Fibroblast of skin of scalp (primary cell): ENCODE measurements around the gene PHF13. TPM values are rescaled to one million over a fixed set of nuclear protein-coding genes. Genes with fewer than 3 reads are reported as not detected.
A peak's percentile ranks its signal among the peaks of the same experiment; 100 is the strongest.

Source experiments
- DNase-seq: peaks from one replicate; pipeline ENCODE4 v3.0.0-alpha.2; 2013
- polyA plus RNA-seq, 2 experiments: library from polyadenylated mRNA; unstranded; fragments of 120-200 nt; gene quantifications; one replicate each; pipeline ENCODE4 v1.2.1, GENCODE V29; 2013; ENCODE audit not compliant: insufficient read length in 2 of 2

The PHF13 gene
- polyA plus RNA-seq (2013, experiment 1 of 2; ENCODE audit: insufficient read length) = 20.7 TPM
- 21.8 TPM for polyA plus RNA-seq (2013, experiment 2 of 2; ENCODE audit: insufficient read length)

GRCh38 chr1:6613361-6614018, at the start of gene PHF13:
Gene PHF13, plus strand, starts transcription at chr1:6613731. Its CDS starts 336 bp downstream, at chr1:6614067.
- peak; percentile 100 for DNase-seq

DNA sequence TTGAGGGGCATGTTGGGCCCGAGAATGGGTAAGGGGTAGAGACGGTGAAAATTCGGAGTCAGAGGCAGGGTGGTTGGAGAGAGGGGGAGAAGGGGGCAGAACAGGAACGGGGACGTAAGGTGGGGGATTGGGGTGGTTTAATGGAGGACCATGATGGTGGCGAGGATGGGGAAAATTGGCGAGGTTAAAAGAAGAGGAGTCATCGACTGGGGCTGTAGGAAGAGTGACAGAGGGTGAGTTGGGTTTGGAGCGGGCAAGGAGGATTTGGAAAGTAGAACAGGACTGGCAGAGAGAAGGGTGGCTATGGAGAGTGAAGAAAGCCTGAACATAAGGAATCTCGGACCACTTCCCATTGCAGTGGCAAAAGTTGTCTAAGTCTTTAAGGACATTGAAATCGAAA, 44.5 kb upstream of the PHF13 start:
- DNase-seq = no peak

- DNase-seq = no peak
These were observed 43.4 kb upstream of the PHF13 start for GRCh38 chr1:6570100-6570499.

DNA sequence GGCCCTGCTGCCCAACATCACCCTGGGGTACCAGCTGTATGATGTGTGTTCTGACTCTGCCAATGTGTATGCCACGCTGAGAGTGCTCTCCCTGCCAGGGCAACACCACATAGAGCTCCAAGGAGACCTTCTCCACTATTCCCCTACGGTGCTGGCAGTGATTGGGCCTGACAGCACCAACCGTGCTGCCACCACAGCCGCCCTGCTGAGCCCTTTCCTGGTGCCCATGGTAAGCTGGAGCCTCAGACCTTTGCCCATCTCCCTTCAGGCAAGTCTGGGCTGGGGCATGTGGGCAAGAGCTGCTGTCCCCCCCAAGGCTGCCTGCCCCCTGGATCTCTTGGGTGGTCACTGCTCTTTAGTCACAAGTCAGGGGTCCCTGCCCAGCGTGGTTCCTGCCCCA, 42.5 kb upstream of the PHF13 start:
- no peak for DNase-seq

GRCh38 chr1:6572653-6573383, 40.7 kb upstream of the PHF13 start:
- DNase-seq = no peak

DNA sequence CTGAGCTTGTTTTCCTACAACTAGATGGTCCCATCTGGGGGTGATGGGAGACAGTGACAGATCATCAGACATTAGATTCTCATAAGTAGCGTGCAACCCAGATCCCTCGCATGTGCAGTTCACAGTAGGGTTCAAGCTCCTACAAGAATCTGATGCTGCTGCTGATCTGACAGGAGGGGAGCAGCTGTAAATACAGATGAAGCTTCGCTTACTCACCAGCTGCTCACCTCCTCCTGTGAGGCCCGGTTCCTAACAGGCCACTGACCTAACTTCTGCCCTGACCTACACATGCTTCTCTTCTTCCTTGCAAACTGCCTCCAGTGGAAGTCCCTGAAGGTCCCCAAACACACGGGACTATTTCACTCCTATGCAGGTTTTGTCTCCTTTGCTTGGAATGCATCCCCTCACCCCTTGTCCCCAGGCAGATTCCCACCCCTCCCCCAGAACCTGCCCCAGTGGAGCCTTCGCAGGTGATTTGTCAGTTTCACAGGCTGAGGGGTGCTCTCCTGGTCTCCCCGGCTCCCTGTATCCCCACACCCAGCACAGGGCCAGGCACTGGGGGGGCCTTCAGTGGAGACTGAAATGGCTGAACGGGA, 39.4 kb upstream of the PHF13 start:
- no peak for DNase-seq

GRCh38 chr1:6574818-6575217, 38.7 kb upstream of the PHF13 start:
- no peak for DNase-seq

DNA sequence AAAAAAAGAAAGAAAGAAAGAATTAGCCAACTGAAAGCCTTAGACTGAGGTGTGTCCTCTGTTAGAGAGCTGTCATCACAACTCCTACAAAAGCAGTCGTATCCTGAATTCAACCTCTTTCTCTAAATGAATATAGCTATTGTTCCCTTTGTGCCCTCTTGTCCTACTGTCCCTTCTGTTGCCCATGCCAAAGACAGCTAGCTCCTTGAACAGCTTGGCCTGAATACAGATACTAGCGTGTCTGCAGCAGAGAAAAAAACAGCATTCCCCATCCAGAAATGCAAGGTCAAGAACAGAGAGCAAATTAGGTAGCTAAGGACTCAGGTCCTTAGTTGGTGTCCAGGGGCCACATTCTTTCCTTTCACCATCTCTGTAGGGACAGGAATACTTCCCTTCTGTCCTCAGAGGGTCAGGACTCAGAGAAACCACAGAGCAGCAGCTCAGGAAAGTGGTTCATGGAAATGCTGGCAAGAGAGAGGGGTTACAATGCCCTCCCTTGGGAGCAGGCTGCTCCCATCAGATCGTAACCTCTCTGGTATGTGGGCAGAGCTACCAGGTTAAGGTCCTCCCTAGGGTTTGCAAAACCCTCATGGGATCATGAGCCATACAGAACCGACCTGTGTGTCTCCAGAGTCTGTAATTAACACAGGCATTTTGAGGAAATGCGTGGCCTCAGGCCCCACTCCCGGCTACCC, 35.6 kb upstream of the PHF13 start:
- peak; percentile 21 for DNase-seq

GRCh38 chr1:6578624-6579373, 34.7 kb upstream of the PHF13 start:
- DNase-seq = no peak

GRCh38 chr1:6579374-6580118, 34.0 kb upstream of the PHF13 start, which contains the start of gene ZBTB48:
Gene ZBTB48, plus strand, starts transcription at chr1:6579994. Its CDS starts 616 bp downstream, at chr1:6580610.
- DNase-seq = peak; percentile 97

DNA sequence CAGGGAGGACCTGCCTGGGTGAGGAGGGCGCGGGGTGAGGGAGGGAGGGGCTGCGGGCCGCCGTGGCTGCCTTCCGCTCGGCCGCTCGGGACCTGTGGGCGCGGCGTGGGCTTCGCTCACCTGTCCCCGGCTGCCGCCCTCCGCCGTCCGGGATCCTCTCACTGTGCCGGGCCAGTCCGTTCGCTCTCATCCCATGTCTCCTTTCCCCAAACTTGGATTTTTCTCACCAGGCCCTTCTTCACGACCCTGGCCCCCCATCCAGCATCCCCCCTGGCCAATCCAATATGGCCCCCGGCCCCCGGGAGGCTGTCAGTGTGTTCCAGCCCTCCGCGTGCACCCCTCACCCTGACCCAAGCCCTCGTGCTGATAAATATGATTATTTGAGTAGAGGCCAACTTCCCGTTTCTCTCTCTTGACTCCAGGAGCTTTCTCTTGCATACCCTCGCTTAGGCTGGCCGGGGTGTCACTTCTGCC, 33.4 kb upstream of the PHF13 start:
- no peak for DNase-seq

GRCh38 chr1:6580593-6581409, 32.7 kb upstream of the PHF13 start:
- no peak for DNase-seq

DNA sequence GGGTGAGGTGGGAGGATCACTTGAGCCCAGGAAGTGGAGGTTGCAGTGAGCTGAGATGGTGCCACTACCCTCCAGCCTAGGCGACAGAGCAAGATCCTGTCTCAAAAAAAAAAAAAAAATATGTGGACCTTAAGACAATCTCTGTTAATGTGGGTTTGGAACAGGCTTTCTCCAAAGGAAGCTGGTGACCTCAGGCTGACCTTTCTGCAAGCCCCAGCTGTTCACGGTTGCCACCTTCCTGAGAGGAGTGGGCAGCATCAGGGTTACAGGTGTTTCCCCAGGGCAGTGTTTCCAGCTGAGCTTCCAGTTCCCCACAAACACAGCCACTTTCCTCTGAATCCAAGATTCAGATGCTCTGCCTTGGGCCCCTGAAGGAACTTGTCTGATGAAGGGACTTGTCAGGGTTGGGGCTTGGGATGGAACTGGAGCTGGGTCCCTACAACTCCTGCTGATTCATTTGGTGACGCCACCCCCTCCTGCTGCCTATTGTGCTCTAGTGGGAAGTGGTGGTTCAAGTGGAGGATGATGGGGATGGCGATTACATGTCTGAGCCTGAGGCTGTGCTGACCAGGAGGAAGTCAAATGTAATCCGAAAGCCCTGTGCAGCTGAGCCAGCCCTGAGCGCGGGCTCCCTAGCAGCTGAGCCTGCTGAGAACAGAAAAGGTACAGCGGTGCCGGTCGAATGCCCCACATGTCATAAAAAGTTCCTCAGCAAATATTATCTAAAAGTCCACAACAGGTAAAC, 31.8 kb upstream of the PHF13 start:
- no peak for DNase-seq

DNA sequence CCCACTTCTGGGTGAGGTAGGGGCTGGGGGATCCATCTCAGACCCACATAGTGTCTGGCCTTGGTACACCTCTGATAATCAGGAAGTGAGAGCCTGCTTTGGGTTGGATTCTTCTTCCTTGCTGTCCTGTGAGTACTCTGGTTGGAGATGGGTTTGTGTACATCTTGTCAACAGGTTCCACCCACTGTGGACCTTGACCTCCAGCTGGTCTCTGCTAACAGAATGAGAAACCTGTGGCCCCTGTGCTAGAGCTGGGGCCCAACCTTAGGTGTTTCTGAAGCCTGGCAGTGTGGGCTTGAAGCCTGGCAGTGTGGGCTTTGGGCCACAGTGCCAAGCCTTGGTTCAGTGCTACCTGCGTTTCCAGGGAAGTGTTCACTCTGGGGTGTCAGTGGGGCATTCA, 31.2 kb upstream of the PHF13 start:
- DNase-seq = no peak

GRCh38 chr1:6584126-6585080, 29.1 kb upstream of the PHF13 start:
- DNase-seq = no peak

DNA sequence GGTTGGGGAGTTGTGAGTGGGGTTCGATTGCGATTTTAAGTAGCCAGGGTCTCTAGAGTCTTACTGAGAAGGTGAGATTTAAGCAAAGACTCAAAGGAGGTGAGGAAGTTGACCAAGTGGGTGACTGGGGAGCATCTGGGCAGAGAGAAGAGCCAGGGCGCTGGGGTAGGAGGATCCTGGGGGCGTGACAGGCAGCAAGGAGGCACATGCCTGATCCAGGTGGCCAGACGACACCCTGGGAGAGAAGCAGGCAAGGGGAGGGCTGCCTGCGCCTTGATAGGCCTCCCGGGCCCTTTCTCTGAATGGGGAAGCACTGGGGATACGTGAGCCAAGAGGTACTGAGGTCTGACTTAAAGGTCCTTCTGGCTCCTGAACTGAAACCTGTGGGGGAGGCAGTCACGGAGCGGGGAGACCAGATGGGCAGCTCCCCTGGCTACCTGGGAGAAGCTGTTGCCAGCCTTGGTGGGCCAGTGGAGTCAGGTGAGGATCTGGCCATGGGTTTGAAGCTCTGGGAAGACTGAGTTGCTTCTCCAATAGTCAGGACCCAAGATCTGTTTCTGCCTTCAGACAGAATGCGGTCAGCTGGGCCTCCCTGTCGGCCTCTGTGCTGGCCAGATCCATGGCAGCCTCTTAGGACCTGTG, 28.3 kb upstream of the PHF13 start:
- no peak for DNase-seq

- no peak for DNase-seq
These were observed 27.7 kb upstream of the PHF13 start for GRCh38 chr1:6585841-6586240.

GRCh38 chr1:6586404-6586816, 27.1 kb upstream of the PHF13 start:
- DNase-seq = no peak
